Suppressor macrophage treated with lipopolysaccharide for 4 hours (primary cell): ENCODE data around the gene VTI1A.

Source experiments
- DNase-seq: peaks from one replicate; pipeline ENCODE4 v3.0.0-alpha.2; 2020

VTI1A gene

DNA sequence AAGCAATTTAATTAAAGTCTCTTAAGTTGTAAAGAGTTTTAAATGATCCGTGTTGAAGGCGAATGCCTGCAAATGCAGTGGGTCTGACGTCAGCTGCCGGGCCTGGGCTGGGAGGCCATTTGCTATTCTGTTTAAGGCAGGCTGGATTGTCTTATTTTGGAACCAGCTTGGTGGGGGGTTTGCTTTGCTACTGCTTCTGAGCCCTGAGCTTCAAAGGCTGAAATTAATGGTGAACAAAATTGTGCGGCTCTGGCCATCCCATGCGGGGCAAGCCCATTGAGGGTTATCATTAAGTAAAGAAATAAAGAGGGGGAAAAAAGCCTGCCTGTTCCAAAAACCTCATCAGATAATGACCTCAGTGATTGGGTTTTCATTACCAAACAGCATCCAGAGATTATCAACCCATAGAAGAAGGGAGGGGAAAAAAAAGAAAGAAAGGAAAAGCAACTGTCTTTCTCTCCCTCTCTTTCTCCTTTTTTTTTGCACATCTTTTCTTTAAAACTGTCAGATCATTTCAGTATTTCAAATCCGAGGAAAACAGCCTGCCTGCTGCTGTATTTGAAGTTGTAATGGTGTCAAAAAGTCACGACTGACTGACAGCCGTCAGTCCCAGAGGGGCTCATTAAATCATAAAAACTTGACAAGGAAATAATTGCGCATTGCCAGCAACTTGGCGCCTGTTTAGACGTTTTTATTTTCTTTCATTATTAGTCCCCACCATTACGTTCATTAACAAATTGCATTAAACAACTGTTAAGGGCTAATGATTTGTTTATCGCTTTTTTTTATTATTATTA is 371.2 kb downstream of the VTI1A start:
- no peak for DNase-seq

- peak; percentile 31 for DNase-seq
Measured at GRCh38 chr10:112819231-112819630, 372.2 kb downstream of the VTI1A start.

- DNase-seq, result no peak
Measured at GRCh38 chr10:112820320-112820719, 373.3 kb downstream of the VTI1A start.

DNA sequence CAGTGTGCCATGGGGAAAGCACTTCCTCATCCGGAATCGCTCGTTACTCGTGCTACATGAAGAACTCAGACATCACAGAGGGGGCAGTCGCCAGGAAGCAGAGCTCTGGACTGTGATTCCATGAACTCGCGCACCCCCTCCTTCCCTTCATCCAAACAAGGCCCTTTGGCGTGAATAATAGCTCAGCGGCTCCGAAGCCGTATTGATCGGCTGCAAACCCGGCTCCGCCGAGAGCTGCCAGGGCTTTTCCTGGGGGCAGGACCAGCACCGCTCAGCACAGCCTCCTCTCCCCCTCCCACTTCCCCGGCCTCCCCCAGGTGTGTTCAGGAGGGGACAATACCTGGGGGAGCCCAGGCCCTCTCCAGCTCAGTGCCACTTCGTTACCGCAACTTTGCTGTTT is 374.0 kb downstream of the VTI1A start:
- no peak for DNase-seq

DNA sequence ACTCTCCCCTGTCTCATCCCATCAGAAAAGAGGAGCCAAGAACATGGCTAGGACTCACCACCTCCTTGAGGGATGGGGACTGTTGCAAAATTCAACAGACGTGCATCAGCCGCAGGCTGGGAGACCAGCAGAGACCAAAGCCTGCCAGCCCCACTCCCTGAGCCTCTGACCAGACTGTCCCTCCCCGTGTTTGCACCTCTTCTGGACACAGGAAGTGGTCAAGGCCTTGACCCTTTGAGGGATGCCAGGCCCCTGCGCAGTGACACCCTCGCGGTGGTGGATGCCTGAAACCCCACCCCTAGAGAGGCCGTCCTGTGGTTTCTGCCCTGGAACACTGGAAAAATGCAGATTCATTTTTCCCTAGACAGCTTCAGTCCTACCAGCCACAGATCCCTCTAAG is 374.6 kb downstream of the VTI1A start:
- DNase-seq, result no peak

DNA sequence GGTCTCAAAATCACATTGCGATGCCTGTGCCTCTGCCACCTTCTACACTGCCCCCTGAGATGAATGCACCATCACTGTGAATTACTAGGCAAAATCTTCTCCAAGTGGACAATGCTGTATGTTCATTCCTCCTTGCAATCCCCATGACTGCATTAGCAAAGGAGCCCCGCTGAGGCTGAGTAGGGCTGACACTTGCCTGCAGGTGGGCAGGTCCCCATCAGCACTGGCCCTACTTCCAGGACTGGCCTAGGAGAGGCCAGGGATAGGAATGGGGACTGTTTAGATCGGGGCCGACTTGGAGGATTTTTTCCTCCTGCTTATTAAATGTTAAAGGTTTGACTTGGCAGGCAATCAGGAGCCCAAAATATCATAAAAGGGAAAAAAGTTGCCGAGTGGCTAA is 376.0 kb downstream of the VTI1A start:
- DNase-seq, result no peak

GRCh38 chr10:112823604-112824003 is 376.6 kb downstream of the VTI1A start:
- DNase-seq, result no peak

- DNase-seq, result no peak
Measured at GRCh38 chr10:112826018-112826697, 379.1 kb downstream of the VTI1A start.

DNA sequence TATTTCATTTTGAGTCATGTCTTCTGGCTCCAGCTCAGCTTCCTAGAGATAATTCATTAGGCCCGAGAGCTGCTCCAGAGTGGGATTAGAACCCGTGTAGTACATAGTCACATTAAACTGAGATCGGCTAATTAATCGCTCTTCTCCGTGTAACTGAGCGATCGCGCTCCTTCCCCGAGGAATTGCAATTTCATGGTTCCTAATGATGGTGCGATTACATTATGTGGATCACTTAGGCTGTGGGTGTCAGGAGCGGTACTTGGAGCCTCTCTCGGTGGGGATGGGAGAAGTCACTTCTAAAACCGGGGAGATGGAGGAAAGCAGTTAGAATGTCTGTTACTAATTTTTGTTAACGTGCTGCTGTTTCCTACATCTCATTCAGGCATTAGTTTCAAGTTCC is 380.1 kb downstream of the VTI1A start:
- DNase-seq, result no peak

GRCh38 chr10:112827951-112828350 is 380.9 kb downstream of the VTI1A start:
- DNase-seq, result no peak

DNA sequence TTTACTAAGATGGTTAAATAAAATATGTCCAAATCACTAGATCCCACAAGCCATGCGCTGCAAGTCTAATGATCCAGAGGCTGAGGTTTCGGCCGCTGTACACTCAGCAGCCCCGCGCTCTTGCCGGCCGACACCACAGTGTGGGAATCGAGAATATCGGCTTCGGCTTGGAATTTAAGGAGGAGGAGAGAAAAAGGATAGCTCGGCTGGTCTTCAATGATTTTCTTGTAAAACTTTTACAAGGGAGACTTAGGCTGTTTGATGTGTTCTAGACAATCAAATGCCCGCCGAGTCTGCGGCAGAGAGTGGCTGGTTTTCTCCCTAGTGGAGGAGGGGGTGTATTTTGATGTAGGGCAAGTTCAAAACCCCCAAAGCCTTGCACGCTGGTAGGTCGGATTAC is 384.8 kb downstream of the VTI1A start:
- no peak for DNase-seq

GRCh38 chr10:112832361-112832878 is 385.4 kb downstream of the VTI1A start:
- DNase-seq, result no peak

DNA sequence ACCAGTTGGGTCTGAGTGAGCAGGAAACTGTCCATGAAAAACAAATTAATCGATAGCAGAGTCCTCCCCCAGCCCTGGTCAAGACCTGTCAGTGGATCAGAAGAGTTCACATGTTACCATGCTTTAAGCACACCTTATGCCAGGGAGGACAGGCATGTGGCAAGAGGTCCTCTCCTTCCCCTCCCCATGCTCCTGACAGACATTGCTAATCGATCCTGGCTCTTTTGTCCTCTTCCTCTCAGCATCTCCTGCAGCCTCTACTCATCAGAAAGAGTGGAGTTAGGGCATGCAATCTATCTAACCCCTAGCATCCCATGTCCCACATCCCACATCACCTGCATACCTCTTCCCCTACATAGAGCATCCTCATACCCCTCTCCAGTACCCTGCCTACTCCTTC is 385.9 kb downstream of the VTI1A start:
- no peak for DNase-seq

DNA sequence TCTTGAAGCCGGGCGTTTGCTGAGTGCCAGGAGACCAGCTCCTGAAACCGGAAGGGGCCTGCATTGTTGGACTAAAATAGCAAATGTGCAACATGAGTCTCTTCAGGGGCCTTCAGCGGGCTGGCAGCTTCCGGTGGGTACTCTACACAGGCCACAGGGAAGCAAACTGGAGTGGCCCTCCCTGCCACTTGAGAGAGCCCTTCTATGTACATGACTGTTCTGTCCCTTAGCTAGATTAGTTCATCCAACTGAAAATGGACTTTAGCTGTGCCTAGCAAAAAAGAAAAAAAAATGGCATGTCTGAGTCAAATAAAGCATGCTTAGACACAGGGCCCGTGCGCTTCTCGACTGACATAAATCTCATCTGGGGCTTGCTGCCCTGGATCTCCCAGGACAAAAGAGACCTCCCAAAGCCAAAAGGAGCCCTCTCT is 387.8 kb downstream of the VTI1A start:
- DNase-seq, result no peak

DNA sequence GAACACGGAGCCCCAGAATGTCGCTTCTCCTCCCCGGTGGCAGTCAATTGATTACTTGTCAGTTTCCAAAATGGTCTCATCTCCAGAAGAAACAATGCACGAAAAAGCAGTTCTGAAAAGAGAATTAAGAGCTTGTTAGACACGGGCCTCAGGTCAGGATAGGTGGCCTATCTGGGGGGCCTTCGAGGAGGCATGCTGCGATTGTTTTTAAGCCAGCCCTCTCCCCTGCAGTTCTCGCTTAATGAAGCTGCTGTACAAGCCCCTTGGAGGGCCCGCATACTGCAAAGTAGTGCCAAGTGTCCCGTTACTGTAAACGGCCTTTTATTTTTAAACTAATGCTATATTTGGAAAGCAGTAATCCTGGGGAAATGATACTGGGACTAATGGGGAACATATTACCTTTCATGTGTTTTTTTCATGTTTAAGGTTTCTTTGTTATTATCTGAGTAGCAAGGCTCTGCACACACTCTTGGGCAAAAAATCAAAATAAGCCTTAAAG is 388.3 kb downstream of the VTI1A start:
- no peak for DNase-seq

- DNase-seq, result peak; percentile 84
Measured at GRCh38 chr10:112835944-112836451, 389.0 kb downstream of the VTI1A start.

- DNase-seq, result no peak
Measured at GRCh38 chr10:112838784-112839481, 391.9 kb downstream of the VTI1A start.

DNA sequence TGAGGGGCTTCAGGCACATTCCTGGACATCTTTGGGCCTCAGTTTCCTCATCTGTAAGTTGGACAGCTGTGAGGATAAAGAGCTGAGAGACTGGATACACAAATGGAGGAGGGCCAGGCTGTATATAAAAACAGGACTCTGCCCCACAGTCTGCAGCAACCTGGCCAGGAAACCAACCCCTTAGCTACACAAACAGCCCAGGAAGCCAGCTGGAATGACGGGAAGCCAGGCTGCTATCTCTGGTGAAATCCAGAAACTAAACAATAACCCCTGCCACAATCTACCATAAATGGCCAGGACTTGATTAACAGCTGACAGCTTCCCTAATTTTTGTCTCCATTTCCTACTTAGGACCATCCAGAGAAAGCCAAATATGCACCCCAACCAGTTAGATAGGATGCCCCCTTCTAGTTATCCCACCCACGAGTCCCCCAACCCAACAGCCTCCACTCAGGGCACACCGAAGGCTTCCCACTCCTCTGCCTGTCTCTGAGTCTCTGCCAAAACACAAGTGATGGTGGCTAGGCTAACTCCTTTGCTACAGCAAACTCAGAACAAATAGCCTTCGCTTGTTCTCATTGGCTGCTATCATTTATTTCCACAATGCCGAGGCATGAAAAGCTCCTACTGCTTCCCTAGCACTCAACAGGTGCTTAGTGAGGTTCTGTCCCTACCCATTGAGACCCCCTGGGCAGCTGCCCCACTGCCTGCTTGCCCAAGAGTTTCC is 393.1 kb downstream of the VTI1A start:
- DNase-seq, result no peak

DNA sequence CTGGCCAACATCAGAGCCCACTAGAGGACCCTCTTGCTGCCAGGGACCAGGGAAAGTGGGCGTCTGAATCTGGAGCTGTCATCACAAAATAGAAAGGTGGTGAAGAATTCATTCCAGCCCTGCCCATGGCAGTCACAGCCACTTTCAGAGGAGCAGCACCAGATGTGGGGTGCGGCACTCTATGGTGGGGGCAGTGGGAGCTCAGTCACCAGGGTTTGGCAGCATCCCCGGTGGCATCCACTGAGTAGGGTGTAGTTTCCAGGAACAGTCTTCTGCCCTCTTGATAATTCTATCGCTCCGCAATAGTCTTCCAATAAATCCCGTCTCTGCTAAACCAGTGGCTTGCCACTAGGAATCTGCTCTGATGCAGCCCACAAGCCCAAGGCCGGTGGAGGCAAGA is 394.5 kb downstream of the VTI1A start:
- DNase-seq, result no peak

DNA sequence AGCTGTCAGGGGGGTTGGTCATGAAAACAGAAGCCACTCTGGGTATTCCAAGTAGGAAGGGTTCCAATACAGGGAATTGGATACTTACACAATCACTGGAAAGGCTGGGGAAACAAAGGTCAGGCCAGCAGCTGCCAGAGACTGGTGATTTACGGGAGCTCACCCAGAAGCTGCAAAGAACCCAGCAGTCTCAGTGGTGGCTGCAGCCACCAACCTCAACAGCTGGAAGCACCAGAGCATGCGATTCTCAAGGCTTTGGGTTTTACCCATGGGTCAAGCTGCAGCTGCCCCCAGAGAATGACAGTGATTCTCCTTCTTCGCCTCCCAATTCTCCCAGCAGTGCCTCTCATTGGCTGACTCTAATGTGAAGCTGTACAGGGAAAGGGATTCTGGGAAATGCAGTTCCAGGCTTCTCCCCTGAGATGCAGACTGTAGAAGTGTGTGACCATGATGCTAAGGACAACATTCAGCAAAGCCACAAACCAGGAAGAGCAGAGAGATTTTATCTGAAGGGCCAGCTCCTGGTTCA is 395.9 kb downstream of the VTI1A start:
- DNase-seq, result no peak

GRCh38 chr10:112843623-112844022 is 396.6 kb downstream of the VTI1A start:
- peak; percentile 25 for DNase-seq
